Ramos (cell line): ENCODE data around the gene DNAJB11.
"Not testable (repeated sequence)": the region's sequence is repeated elsewhere in the genome, so short reads cannot be mapped to it uniquely, and the experiment has no call there.

Source experiments
- in situ Hi-C: fragments of 300-500 bp; cut with MboI; formaldehyde crosslinking; loops from one replicate; pipeline ENCODE4 v1.14.3; 2022; ENCODE audit warnings: low sequenced_read_pairs; ENCODE audit not compliant: unreplicated experiment

The DNAJB11 gene

DNA sequence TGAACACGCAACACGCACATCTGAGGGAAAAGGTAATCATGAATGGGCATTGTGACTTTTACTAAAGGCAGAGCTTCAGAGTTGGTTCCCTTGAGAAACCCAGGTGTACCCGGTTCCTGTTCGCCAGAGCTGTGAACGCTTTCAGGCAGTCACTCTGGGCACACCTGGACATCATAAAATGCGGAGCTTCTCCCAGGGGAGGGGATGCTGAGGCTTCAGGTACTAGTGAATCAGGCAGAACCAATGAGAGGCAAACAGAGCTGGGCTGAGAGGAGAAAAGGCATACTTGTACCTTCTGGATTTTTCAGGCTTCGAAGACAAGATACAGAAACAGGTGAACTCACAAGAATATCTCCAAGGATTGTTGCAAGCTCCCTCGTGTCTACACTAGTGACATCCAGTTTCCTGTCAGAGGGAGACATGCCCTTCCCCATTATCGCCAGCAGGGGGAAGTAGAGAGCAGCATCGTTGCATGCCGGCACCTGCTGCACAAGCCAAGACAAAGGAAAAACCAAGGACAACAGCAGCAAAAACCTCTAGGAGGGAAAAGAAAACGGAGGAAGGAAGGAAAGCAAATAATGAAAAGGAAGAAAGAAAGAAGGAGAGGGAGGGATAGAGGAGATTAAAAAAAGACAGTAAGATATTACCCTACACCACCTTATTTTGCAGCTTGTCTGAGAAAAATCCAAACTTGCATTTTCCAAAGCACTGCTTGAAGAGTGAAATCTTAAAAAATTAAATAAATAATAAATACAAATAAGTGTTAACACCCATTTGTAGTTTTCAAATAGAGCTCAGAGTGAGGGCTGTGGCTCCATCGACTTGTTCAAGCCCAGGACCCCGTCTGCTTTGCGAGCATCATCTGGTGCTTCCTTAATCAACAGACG lies 44.3 kb downstream of the DNAJB11 start:
- in situ Hi-C loops: loop anchor here (5.0 to 10.0 kb wide), 3 partner anchors 202 to 638 kb away; no protein-coding TSS in a partner anchor

DNA sequence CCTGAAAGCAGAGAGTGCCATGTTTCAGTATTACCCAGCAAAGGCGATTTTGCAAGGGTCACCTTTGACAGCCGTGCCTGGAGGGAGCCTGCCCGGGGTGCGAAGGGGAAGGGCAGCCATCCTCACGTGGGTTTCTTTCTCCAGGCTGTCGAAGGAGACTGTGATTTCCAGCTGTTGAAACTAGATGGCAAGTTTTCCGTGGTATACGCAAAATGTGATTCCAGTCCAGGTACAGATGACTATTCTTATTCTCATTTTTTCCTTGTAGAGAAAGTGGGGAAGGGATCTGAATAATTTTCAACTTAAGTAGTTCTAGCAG lies 45.7 kb downstream of the DNAJB11 start:
- in situ Hi-C loops: loop anchor here (5.0 to 10.0 kb wide), 3 partner anchors 201 to 639 kb away; no protein-coding TSS in a partner anchor

DNA sequence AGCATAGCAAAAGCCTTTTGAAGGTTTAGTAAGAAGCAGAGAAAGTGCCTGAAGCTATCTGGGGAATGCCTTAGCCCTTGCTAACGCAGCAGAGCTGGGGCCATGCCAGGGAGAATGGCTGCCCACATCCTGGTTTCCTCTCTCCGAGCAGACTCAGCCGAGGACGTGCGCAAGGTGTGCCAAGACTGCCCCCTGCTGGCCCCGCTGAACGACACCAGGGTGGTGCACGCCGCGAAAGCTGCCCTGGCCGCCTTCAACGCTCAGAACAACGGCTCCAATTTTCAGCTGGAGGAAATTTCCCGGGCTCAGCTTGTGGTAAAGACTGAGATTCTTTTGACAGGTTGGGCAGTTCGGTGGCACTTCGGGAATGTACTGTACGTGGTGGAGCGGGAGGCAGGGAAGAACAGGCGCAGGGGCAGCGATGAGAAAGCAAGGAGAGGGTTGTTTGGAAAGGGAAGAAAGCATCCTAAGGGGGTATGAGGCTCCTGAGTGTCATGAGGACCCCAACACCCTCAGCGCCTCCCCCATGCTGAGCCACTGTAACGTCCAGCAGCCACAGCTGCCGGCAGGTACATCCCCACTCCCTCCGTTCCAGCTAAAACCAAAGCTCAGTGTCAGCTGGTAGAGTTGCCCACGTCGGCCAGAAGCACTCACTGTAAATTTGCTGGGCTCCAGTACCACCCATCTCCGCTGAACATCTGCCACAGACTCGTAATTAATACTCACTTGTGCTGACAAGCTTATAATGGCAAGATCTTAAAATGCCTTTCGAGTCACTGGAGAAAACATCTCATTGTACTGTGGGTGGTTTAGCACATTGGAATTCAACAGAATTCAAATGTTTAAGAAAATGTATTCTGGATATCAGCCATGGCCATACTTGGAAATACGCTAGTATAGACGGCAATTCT lies 46.8 kb downstream of the DNAJB11 start:
- in situ Hi-C loops: loop anchor here (5.0 to 10.0 kb wide), 3 partner anchors 200 to 640 kb away; no protein-coding TSS in a partner anchor

DNA sequence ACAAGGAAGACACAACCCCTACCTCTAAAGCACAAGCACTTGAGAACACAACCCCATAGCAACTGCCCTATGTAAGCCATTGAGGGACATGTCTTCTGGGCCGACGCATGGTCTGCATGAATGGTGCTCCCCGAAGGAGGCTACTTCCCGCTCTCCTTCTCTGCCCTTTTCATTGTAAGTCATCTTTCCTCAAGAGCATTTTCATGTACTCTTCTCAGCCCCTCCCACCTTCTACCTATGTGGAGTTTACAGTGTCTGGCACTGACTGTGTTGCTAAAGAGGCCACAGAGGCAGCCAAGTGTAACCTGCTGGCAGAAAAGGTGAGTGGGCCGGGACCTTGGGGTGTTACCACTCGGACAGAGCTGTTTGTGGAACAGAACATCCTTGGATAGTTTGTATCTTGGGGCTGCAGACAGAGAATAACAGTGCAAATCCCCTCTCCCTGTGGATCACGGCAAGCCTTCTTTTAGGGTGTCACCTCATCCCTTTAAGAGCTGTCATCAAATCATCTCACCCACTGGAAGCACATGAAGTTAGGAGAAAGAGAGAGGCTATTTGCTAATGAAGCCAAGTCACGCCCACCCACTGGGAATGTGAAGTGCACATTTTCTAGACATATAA lies 47.9 kb downstream of the DNAJB11 start:
- in situ Hi-C loops: loop anchor here (5.0 to 10.0 kb wide), 3 partner anchors 199 to 641 kb away; no protein-coding TSS in a partner anchor

DNA sequence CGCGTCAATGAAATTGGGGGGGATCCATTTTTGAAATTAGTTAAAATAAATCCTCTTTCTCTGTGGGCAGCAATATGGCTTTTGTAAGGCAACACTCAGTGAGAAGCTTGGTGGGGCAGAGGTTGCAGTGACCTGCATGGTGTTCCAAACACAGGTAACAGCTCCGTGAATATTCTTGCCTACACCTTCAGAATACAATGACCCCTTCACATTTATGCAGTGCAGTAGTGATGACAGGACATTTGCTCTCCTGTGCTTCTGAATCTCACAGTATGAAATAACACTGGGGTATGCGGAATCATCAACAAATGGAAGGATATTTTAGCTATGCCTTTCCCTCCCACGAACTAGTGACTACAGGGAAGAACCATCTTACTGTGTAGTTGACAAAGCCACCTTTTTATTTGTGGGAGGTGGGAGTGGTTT lies 49.3 kb downstream of the DNAJB11 start:
- in situ Hi-C loops: loop anchor here (5.0 to 10.0 kb wide), 4 partner anchors 198 to 642 kb away; no protein-coding TSS in a partner anchor

DNA sequence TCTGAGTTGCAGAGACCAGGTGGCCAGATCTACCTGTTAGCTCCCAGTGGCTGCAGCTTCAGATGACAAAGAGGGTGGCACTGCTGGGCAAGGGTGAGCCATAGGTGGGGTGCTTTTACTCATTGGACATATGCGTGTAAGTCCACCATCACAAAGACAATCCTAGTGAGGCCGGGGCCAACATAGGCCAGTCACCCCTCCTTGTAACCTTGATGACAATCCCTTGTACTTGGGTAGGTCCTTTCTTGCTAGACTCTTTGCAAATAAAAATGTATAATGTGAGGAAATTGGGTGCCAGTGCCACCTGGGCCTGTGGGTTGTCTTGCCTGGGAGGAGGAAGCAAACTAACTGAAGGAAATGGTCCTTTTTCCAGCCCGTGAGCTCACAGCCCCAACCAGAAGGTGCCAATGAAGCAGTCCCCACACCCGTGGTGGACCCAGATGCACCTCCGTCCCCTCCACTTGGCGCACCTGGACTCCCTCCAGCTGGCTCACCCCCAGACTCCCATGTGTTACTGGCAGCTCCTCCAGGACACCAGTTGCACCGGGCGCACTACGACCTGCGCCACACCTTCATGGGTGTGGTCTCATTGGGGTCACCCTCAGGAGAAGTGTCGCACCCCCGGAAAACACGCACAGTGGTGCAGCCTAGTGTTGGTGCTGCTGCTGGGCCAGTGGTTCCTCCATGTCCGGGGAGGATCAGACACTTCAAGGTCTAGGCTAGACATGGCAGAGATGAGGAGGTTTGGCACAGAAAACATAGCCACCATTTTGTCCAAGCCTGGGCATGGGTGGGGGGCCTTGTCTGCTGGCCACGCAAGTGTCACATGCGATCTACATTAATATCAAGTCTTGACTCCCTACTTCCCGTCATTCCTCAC lies 49.9 kb downstream of the DNAJB11 start:
- in situ Hi-C loops: loop anchor here (10.0 kb wide), 1 partner anchor 366 kb away; no protein-coding TSS in a partner anchor

DNA sequence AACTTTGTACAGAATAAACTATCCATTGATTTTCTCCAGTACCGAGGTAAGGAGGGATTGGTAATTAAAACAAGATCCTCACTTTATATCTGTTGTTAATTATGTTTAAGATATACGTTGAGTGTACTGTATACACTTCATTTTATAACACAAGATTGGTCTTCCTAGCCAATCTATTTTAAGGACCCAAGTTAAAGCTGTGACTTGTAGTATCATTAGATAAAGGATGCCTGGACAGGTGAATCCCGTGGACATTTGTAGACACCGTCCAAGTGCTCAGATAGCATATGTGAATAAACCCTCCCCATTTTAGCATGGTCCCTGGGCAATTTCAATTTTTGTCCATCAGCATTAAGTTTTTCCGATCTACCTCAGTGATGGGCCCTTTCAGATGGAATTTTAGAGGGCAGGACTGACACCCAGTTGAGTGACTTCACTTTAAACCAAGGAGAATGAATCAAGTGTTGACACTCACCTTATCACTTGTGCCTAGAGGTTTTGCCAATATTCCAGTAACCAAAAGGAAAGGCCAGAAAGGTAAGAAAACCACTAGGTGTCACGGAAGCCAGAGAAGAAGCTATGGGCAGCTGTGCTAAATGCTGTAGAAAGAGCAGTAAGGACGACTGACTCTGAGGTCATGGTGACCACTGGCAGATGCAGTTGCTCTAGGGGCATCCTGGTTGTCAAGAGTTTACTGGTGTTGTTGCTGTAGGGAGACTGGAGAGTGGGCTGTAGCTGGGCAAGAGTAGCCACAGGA lies 51.6 kb downstream of the DNAJB11 start:
- in situ Hi-C loops: loop anchor here (10.0 kb wide), 1 partner anchor 367 kb away; no protein-coding TSS in a partner anchor

DNA sequence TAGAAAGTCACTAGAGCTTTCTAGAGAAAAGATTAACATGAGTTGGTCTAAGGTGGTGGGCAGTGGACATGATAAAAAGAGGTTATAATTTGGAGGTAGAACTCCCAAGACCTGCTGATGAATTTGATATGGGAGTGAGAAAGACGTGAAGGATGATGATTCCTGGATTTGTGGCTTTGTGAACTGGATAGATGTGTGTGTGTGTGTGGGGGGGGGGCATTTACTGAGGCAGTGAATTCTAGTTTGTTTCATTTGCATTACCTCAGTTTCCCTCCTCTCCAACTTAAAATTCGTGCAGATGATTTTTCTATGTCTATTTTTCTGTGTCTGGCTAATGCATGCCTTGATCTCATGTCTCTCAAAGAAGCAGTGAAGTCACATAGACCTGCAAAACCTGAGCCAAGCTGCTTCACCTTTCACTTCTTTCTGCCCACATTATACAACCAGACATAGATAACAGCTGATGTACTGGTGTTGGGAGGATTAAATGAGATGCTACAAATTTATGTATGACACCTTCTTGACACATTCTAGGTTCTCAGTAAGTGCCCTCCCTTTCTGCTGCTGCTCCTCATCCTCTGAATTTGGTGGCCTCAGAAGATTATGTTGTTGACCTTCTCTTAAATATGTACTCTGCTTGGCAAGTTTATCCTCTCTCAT lies 52.3 kb downstream of the DNAJB11 start:
- in situ Hi-C loops: loop anchor here (10.0 kb wide), 1 partner anchor 368 kb away; no protein-coding TSS in a partner anchor

DNA sequence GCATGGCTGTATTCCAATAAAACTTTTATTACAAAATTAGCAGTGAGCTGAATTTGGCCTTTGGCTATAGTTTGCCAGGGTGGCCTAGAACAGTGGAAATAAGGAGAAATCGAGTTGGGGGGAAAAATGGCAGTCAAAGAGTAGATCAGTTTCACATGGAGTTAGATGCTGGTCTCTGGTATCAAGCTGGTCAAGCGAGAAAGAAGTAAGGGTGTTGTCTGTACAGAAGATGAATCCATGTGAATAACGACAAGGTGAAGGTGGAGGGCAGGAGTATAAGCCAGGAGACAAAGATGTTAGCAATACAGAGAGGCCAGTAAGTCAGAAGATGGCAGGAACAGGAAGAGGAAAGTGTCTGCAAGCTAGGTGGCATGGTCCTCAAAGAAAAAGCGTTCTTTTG lies 54.1 kb downstream of the DNAJB11 start:
- in situ Hi-C loops: loop anchor here (10.0 kb wide), 1 partner anchor 370 kb away; no protein-coding TSS in a partner anchor

DNA sequence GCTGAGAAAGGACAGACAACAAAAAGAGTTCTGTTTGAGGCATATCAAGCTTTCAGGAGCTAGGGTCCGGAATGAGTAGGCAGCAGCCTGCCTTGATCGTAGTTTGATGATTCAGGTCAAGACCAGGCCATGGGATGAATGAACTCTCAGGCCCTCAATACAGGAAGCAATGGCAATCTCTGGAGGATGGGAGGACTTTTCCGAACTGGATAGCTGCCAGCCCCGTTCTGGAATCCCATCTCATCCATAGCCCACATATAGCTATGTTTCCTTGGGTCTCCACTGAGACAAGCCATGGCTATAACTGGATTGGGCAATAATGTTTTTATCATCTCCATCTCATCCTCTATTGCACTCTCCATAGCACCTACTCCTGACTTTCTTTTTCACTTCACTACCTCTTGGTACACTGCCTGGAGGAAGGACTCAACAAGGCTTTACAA lies 55.1 kb downstream of the DNAJB11 start:
- in situ Hi-C loops: loop anchor here (10.0 kb wide), 1 partner anchor 371 kb away; no protein-coding TSS in a partner anchor

DNA sequence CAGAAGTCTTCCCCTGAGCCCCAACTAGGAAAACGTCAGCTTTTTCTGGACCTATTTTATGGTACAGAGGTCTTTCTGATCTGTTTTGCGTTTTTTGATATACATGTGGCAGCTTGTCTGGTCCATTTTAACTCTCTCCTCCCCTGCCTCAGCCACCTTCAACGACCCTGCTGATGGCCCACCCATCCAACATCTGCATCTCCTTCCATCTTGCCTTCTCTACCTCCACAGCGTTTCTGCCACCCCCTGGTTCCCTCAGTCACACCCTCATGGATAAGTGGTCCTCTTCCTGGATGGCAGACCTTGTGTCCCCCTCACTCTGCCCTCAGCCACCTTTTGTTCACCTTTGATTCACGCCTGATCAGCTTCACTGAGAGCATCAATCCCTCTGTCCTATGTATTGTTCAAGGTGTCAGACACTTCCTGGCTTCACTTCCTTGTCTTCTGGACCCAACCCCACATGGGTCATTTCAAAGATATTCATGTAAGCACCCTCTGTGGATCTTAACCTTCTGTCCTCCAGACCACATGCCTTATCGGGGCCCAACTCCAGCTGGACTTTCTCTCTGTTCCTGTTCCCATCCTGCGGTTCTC lies 55.8 kb downstream of the DNAJB11 start:
- in situ Hi-C loops: loop anchor here (10.0 kb wide), 1 partner anchor 372 kb away; no protein-coding TSS in a partner anchor

DNA sequence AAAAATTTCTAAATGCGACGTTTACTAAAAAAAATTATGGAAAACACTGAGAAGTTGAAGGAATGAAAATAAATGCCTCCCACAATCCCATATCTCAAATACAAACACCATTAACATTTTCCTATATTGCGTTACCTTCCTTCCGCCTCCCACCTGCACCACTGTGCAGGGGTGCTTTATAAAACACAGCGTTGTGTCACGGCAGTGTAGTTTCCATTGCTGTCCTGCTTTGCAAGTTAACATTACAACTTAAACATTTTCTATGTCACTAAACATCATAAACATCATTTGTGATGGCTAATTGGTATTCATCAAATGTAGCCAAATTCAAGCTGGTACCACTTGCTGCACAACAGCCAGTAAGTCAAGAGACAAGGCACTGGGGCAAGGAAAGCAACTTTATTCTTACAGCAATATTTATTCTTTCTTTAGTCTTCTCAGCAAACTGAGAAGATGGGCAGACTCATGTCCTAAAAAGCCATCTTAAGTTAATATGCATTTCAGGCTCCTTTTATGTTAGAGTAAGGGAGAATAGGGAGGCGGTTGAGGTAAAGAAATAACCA lies 57.4 kb downstream of the DNAJB11 start:
- in situ Hi-C loops: loop anchor here (10.0 kb wide), 1 partner anchor 373 kb away; no protein-coding TSS in a partner anchor

DNA sequence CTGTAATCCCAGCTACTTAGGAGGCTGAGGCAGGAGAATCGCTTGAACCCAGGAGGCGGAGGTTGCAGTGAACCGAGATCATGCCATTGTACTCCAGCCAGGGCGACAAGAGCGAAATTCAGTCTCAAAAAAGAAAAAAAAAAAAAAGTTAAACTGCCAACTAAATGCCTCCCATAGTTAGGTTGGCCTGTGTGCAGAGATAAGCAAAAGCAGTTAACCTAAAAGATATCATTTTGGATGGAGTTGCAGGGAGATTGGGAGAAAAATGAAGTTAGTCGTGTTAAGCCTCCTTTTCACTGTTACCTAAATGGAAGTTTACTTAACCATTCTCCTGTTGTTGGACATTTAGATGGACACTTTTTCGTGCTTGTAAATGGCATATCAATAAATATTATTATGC lies 58.2 kb downstream of the DNAJB11 start:
- in situ Hi-C loops: loop anchor here (10.0 kb wide), 1 partner anchor 374 kb away; no protein-coding TSS in a partner anchor

DNA sequence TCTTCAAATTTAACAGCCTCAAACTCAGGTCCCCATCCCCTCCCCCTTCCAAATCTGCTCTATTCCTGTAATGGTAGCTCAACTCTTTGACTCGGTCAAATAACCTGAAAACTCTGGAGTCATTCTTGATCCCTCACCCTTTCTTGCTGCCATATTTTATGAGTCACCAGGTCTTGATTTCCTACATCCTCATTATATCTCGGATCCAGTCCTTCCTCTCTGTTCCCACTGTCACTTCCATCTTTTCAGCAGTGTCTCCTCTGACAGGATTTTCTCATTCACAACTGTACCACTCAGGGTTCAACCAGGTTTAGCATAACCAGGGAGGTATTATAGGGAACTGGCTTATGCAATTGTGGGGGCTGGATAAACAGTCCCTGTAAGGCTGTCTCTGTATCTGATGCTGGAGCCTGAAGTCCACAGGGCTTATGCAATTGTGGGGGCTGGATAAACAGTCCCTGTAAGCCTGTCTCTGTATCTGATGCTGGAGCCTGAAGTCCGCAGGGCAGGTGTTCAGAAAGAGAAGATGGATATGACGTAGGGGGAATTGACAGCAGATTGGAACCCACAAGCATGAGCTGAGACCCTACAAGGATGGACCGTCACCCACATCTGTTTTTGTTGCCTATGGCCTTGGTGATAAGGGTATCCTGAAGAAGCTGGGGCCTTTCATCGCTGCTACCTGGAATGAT lies 60.6 kb downstream of the DNAJB11 start:
- in situ Hi-C loops: no loop called here

DNA sequence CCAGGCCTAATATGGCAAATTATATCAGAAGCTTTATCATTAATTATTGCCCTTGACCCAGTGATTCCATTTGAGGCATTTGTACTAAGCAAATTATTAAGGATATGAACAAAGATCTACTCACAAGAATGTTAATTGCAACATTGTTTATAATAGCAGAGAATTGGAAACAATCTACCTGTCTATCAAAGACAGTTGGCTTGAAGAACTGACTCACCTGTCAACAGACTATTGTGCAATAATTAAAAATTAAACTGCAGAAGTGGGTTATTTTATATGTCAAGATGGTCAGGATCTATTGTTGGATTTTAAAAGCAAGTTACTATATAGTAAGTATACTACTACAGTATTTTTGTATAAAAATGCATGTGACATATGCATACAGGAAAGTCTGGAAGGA lies 63.0 kb downstream of the DNAJB11 start:
- in situ Hi-C loops: no loop called here

DNA sequence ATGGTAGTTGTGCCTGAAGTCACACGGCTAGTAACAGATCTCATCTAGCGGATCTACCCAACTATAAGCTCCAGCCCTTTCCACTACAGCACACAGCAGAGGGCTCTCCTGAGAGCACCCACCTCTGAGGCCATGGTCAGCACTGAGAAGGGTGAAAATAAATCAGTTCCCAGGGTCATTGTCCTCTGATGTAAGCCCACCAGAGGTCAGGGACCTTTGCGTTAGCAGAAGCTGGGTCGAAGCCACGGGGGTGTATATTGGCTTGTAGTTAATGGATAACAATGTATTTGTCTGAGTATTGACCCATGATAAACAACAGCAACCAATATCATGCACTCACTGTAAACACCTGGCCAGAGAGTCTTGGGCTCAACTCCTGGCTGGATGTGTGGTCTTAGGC lies 63.7 kb downstream of the DNAJB11 start:
- in situ Hi-C loops: not testable (repeated sequence)
